Common myeloid progenitor, CD34-positive (primary cell): ENCODE data around the gene ING3.

ENCODE experiments used
- CTCF ChIA-PET: fragments of 350-600 bp; sonication (Branson Sonifier 250); formaldehyde crosslinking; loops from one replicate; lab custom pipeline; 2021; ENCODE audit warnings: antibody characterized with exemption; lab: Charles Lee
- POLR2A ChIA-PET: fragments of 350-600 bp; sonication (Branson Sonifier 250); formaldehyde crosslinking; loops from one replicate; lab custom pipeline; 2021; ENCODE audit warnings: antibody characterized with exemption; lab: Charles Lee
- DNase-seq, 3 donors: peaks; one replicate each; pipeline versions ENCODE4 v3.0.0 to v3.0.0-alpha.2; 2013
- H3K27ac ChIP-seq, 2 experiments: 1 replicate in 1 of 2; 2 replicates in 1 of 2; pipeline ENCODE4 v1.7.0; 2013; ENCODE audit warnings: inconsistent platforms in 2 of 2, low read length in 2 of 2, mild to moderate bottlenecking in 2 of 2, low read depth in 1 of 2, moderate library complexity in 1 of 2; ENCODE audit not compliant: severe bottlenecking in 2 of 2, insufficient read depth in 1 of 2, poor library complexity in 1 of 2
- H3K27me3 ChIP-seq, 5 experiments: replicated peaks in 2 of 5; 1 replicate in 3 of 5; 2 replicates in 2 of 5; pipeline versions ENCODE4 v1.6.1 to v1.7.0; 2013; ENCODE audit warnings: low read length in 4 of 5, mild to moderate bottlenecking in 2 of 5, moderate library complexity in 2 of 5, inconsistent platforms in 1 of 5; ENCODE audit not compliant: insufficient read depth in 5 of 5, control insufficient read depth in 4 of 5
- H3K36me3 ChIP-seq, 4 experiments: 1 replicate in 2 of 4; 2 replicates in 2 of 4; pipeline versions ENCODE4 v1.6.1 to v1.7.0; 2013; ENCODE audit warnings: low read length in 3 of 4, control low read depth in 1 of 4, mild to moderate bottlenecking in 1 of 4; ENCODE audit not compliant: control insufficient read depth in 4 of 4, insufficient read depth in 4 of 4
- H3K4me1 ChIP-seq, 4 experiments: 1 replicate in 3 of 4; 2 replicates in 1 of 4; pipeline versions ENCODE4 v1.6.1 to v1.7.1; 2013; ENCODE audit warnings: low read length in 3 of 4, mild to moderate bottlenecking in 3 of 4, control low read depth in 1 of 4, inconsistent platforms in 1 of 4, moderate library complexity in 1 of 4; ENCODE audit not compliant: control insufficient read depth in 4 of 4, insufficient read depth in 4 of 4; ENCODE audit errors: control extremely low read depth in 1 of 4
- H3K4me3 ChIP-seq, 7 experiments: 1 replicate in 4 of 7; 2 replicates in 3 of 7; pipeline versions ENCODE4 v1.5.1 to v1.7.0; 2013; ENCODE audit warnings: mild to moderate bottlenecking in 7 of 7, low read length in 6 of 7, moderate library complexity in 6 of 7, inconsistent platforms in 2 of 7, low read depth in 2 of 7, control low read depth in 1 of 7; ENCODE audit not compliant: insufficient read depth in 4 of 7, control insufficient read depth in 1 of 7; ENCODE audit errors: extremely low read depth in 1 of 7
- H3K9me3 ChIP-seq, 5 experiments: 1 replicate in 4 of 5; 2 replicates in 1 of 5; pipeline versions ENCODE4 v1.6.1 to v1.7.1; 2013; ENCODE audit warnings: low read length in 4 of 5, mild to moderate bottlenecking in 2 of 5, inconsistent platforms in 1 of 5, low read depth in 1 of 5, moderate library complexity in 1 of 5; ENCODE audit not compliant: control insufficient read depth in 4 of 5, insufficient read depth in 2 of 5; ENCODE audit errors: control extremely low read depth in 1 of 5
- WGBS: methylation state at CpG from one replicate; pipeline ENCODE4 v1.1.5; 2013; ENCODE audit not compliant: insufficient coverage; 5-methylcytosine and 5-hydroxymethylcytosine counted together

Gene ING3

GRCh38 chr7:120939345-120939744 is 11.2 kb upstream of the ING3 start:
- H3K27me3 ChIP-seq = no peaks in the 10 kb centered on the region
- H3K36me3 ChIP-seq = no peaks in the 10 kb centered on the region
- CTCF ChIA-PET = interaction anchor here (1.2 kb wide), 1 partner anchor 141 kb away, joined by 3 read pairs; no protein-coding TSS in a partner anchor
- no peak overlapping the region for H3K4me3 ChIP-seq
- no CpG with 5 or more reads among the region's 3 CpGs for WGBS
- no peak for DNase-seq
- H3K9me3 ChIP-seq = no peaks in the 10 kb centered on the region
- no peak overlapping the region for H3K27ac ChIP-seq
- peaks cover 0 to 10% (median 0%) of the 10 kb centered on the region in 4 experiments for H3K4me1 ChIP-seq
- POLR2A ChIA-PET = no interaction called here

GRCh38 chr7:120941064-120941463 is 9.5 kb upstream of the ING3 start:
- H3K27me3 ChIP-seq = no peaks in the 10 kb centered on the region
- ChIA-PET POLR2A (no interaction called here), CTCF (interaction anchor here (1.0 to 2.2 kb wide), 6 partner anchors 135 to 162 kb away, joined by 3 to 10 read pairs (median 4); no protein-coding TSS in a partner anchor)
- H3K4me3 ChIP-seq = no peak overlapping the region
- WGBS = no CpG with 5 or more reads among the region's 1 CpG
- no peaks in the 10 kb centered on the region for H3K9me3 ChIP-seq
- H3K4me1 ChIP-seq = peaks cover 0 to 10% (median 0%) of the 10 kb centered on the region in 4 experiments
- H3K36me3 ChIP-seq = no peaks in the 10 kb centered on the region
- no peak overlapping the region for H3K27ac ChIP-seq
- peak; percentile 37 to 50 (median 50) for DNase-seq

- ChIA-PET POLR2A (no interaction called here), CTCF (interaction anchor here (1.0 to 2.2 kb wide), 6 partner anchors 136 to 162 kb away, joined by 3 to 10 read pairs (median 4); no protein-coding TSS in a partner anchor)
- WGBS = 64% methylated on average over 1 of the region's 3 CpGs
- no peaks in the 10 kb centered on the region for H3K27me3 ChIP-seq
- H3K9me3 ChIP-seq = no peaks in the 10 kb centered on the region
- H3K4me1 ChIP-seq = peaks cover 0 to 10% (median 0%) of the 10 kb centered on the region in 4 experiments
- H3K36me3 ChIP-seq = no peaks in the 10 kb centered on the region
- no peak overlapping the region for H3K4me3 ChIP-seq
- H3K27ac ChIP-seq = no peak overlapping the region
- peak in 2 of 3 donors; percentile 36 to 42 for DNase-seq
These were observed 8.7 kb upstream of the ING3 start for GRCh38 chr7:120941856-120942255.

GRCh38 chr7:120942861-120943260 is 7.7 kb upstream of the ING3 start:
- no peak overlapping the region for H3K27ac ChIP-seq
- no CpG with 5 or more reads among the region's 1 CpG for WGBS
- no peaks in the 10 kb centered on the region for H3K36me3 ChIP-seq
- DNase-seq = no peak
- CTCF ChIA-PET = interaction anchor here (0.8 to 2.7 kb wide), 4 partner anchors 137 to 151 kb away, joined by 3 to 7 read pairs (median 3); no protein-coding TSS in a partner anchor
- H3K9me3 ChIP-seq = no peaks in the 10 kb centered on the region
- no peak overlapping the region for H3K4me3 ChIP-seq
- peaks cover 0 to 10% (median 0%) of the 10 kb centered on the region in 4 experiments for H3K4me1 ChIP-seq
- no peaks in the 10 kb centered on the region for H3K27me3 ChIP-seq
- POLR2A ChIA-PET = no interaction called here

GRCh38 chr7:120944826-120945562 is 5.6 kb upstream of the ING3 start:
- 92% methylated on average over 4 of the region's 6 CpGs for WGBS
- ChIA-PET POLR2A (no interaction called here), CTCF (interaction anchor here (2.7 kb wide), 1 partner anchor 139 kb away, joined by 7 read pairs; no protein-coding TSS in a partner anchor)
- Histone ChIP-seq H3K4me1 (peaks cover 0 to 17% (median 2%) of the 10 kb centered on the region in 4 experiments), H3K4me3 (no peak overlapping the region), H3K36me3 (no peaks in the 10 kb centered on the region), H3K27ac (no peak overlapping the region), H3K27me3 (no peaks in the 10 kb centered on the region), H3K9me3 (no peaks in the 10 kb centered on the region)
- DNase-seq = no peak

- no peaks in the 10 kb centered on the region for H3K27me3 ChIP-seq
- peaks cover 3 to 21% (median 12%) of the 10 kb centered on the region in 4 experiments for H3K4me1 ChIP-seq
- H3K36me3 ChIP-seq = peaks cover 0 to 4% (median 0%) of the 10 kb centered on the region in 4 experiments
- H3K4me3 ChIP-seq = no peak overlapping the region
- no peak for DNase-seq
- ChIA-PET POLR2A (no interaction called here), CTCF (interaction anchor here (0.7 to 1.3 kb wide), 4 partner anchors 29 to 153 kb away, joined by 3 to 5 read pairs (median 3); no protein-coding TSS in a partner anchor)
- H3K27ac ChIP-seq = no peak overlapping the region
- H3K9me3 ChIP-seq = no peaks in the 10 kb centered on the region
These were observed 2.6 kb upstream of the ING3 start for GRCh38 chr7:120947980-120948379.

- CTCF ChIA-PET = no interaction called here
- peak in 2 of 3 donors; percentile 44 to 56 for DNase-seq
- H3K36me3 ChIP-seq = peaks cover 3 to 12% (median 7%) of the 10 kb centered on the region in 4 experiments
- peaks cover 3 to 21% (median 12%) of the 10 kb centered on the region in 4 experiments for H3K4me1 ChIP-seq
- H3K27ac ChIP-seq = peak overlapping the region; percentile 98 to 99
- 17% methylated on average over 2 of the region's 8 CpGs for WGBS
- POLR2A ChIA-PET = no interaction called here
- peak overlapping the region in 6 of 7 experiments; percentile 84 to 99 (median 95) for H3K4me3 ChIP-seq
- no peaks in the 10 kb centered on the region for H3K9me3 ChIP-seq
- no peaks in the 10 kb centered on the region for H3K27me3 ChIP-seq
These were observed 1.1 kb upstream of the ING3 start for GRCh38 chr7:120949393-120949911.
